Suprapubic skin (tissue), 4 donors: Measurements from ENCODE around the gene CCSER1.

ENCODE experiments used
- EP300 ChIP-seq: sonication (generic); formaldehyde crosslinking; IDR thresholded peaks from one replicate; pipeline ENCODE4 v1.6.1; 2017; ENCODE audit warnings: antibody characterized with exemption
- POLR2A ChIP-seq, 2 donors: fragments of 450-650 bp; IDR thresholded peaks; one replicate each; pipeline ENCODE4 v1.6.1; 2017; ENCODE audit warnings: antibody characterized with exemption in 2 of 2, mild to moderate bottlenecking in 2 of 2, moderate library complexity in 2 of 2
- POLR2AphosphoS5 ChIP-seq, 3 donors: sonication (generic); formaldehyde crosslinking; IDR thresholded peaks; one replicate each; pipeline ENCODE4 v1.6.1; 2017; ENCODE audit warnings: antibody characterized with exemption in 3 of 3
- TF ChIP-seq, protein P1 (sequence below), 2 donors: fragments of 200-600 bp in 1 of 2; fragments of 450-650 bp in 1 of 2; sonication (generic) in 1 of 2; IDR thresholded peaks; one replicate each; pipeline ENCODE4 v1.5.1; 2016 to 2019; ENCODE audit warnings: antibody characterized with exemption in 2 of 2, mild to moderate bottlenecking in 1 of 2, moderate library complexity in 1 of 2

DNA sequence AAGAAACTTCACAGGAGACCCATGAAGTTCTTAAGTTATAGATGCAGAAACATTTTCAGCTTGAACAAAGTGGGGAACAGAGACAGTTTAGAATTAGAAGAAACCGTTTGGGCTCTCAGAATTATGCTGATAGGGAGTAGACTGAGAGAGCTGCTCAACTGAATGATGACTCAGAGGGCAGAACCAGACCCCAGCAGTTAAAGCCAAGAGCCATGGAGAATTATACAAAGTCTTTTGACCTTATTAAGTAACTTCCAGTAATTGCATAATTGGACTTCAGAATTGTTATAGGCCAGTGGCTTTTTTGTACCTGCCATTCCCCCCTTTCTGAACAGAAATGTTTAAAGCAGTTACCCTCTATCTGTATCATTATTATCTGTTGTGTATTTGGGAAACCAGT is 642.1 kb downstream of the CCSER1 start:
- TF ChIP-seq, protein P1, sequence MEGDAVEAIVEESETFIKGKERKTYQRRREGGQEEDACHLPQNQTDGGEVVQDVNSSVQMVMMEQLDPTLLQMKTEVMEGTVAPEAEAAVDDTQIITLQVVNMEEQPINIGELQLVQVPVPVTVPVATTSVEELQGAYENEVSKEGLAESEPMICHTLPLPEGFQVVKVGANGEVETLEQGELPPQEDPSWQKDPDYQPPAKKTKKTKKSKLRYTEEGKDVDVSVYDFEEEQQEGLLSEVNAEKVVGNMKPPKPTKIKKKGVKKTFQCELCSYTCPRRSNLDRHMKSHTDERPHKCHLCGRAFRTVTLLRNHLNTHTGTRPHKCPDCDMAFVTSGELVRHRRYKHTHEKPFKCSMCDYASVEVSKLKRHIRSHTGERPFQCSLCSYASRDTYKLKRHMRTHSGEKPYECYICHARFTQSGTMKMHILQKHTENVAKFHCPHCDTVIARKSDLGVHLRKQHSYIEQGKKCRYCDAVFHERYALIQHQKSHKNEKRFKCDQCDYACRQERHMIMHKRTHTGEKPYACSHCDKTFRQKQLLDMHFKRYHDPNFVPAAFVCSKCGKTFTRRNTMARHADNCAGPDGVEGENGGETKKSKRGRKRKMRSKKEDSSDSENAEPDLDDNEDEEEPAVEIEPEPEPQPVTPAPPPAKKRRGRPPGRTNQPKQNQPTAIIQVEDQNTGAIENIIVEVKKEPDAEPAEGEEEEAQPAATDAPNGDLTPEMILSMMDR (IDR thresholded peaks at IDR 0.05) = no peak
- TF ChIP-seq POLR2A (IDR thresholded peaks at IDR 0.05) (no peak), POLR2AphosphoS5 (IDR thresholded peaks at IDR 0.05) (no peak), EP300 (no peak)
